Measurements from ENCODE around the gene C2orf78. TPM values are rescaled to one million over a fixed set of nuclear protein-coding genes. Genes with fewer than 3 reads are reported as not detected.
A peak's percentile ranks its signal among the peaks of the same experiment; 100 is the strongest.

C2orf78 gene
- total and polyA plus RNA-seq, 9 of the 15 experiments (the other 6 are each of a cell fraction or from before 2014, with no cell fraction given): 0.04 to 0.28 (median 0.20) TPM

DNA sequence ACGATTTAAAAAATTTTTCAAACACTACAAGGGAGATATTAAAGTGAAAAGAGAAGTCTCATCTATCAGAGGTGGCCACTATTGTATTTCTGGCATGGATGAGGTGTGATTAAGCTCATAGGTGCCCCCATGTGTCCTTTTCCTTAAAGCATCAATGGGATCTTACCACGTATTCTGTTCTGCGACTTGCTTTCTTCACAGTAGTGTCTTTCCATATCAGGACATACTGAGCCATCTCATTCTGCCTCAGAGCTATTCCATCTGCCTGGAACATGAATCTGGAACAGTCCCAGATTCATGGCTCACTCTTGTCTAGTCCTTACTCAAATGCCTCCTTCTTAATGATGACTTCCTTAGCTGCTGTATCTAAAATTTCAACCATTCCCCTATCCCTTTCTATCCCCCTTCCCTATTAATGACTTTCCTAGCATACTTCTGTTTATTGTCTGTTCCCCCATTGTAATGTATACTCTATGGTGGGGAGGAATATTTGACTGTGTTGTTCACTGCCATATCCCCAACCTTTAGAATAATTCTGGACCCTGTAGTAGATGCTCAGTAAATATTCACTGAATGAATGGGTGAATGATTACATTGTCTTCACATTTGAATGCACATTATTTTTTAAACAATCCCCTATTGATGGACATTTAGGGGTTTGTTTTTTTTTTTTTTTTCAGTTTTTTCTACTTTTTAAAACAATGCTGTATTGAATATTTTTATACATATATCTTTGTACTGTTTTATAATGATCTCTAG, 55.8 kb downstream of the C2orf78 start:
- Histone ChIP-seq H4K20me1 (replicated peaks; ENCODE audit: control insufficient read depth, insufficient read depth, low read length) (no peaks in the 10 kb centered on the region), H3K4me2 (ENCODE audit: insufficient read depth, low read length) (no peak overlapping the region), H3K9me3 (replicated peaks; ENCODE audit: control insufficient read depth, insufficient read depth, low read depth, low read length) (no peaks in the 10 kb centered on the region), H3K36me3 (ENCODE audit: control insufficient read depth, insufficient read depth, low read length) (peaks cover 46% of the 10 kb centered on the region; the same call in 2 of the 3 replicates), H2AFZ (ENCODE audit: low read depth, low read length) (no peak overlapping the region), H3K4me1 (replicated peaks in 1 of 2; ENCODE audit: control insufficient read depth in 2 of 2, insufficient read depth in 2 of 2, low read length in 2 of 2) (peaks cover 2 to 8% of the 10 kb centered on the region in 2 experiments; a peak in 2 of 5 replicates), H3K27ac (ENCODE audit: extremely low read depth, low read depth, low read length) (no peak overlapping the region), H3K79me2 (ENCODE audit: control insufficient read depth, insufficient read depth, low read length) (peaks cover 4% of the 10 kb centered on the region; the same call in 1 of the 3 replicates), H3K4me3 (no peak overlapping the region), H3K9ac (ENCODE audit: insufficient read depth in 1 of 2, low read depth in 2 of 2, low read length in 2 of 2) (no peak overlapping the region), H3K27me3 (ENCODE audit: control insufficient read depth in 2 of 2, insufficient read depth in 2 of 2, low read length in 2 of 2) (no peaks in the 10 kb centered on the region), H3K9me1 (ENCODE audit: control insufficient read depth, insufficient read depth, low read length) (no peaks in the 10 kb centered on the region)
- FAIRE-seq (peak; percentile 11), ATAC-seq (no peak), DNase-seq (ENCODE audit: extremely low read depth in 1 of 4, low spot score in 3 of 4) (peak in 2 of 4 experiments; percentile 20 to 26)
- in situ Hi-C loops (cut with MboI) (no loop called here), intact Hi-C loops (cut with micrococcal nuclease) (no loop called here)
- no TSS peak for BruUV-seq (replicated peaks)
- TF ChIP-seq, protein P1, sequence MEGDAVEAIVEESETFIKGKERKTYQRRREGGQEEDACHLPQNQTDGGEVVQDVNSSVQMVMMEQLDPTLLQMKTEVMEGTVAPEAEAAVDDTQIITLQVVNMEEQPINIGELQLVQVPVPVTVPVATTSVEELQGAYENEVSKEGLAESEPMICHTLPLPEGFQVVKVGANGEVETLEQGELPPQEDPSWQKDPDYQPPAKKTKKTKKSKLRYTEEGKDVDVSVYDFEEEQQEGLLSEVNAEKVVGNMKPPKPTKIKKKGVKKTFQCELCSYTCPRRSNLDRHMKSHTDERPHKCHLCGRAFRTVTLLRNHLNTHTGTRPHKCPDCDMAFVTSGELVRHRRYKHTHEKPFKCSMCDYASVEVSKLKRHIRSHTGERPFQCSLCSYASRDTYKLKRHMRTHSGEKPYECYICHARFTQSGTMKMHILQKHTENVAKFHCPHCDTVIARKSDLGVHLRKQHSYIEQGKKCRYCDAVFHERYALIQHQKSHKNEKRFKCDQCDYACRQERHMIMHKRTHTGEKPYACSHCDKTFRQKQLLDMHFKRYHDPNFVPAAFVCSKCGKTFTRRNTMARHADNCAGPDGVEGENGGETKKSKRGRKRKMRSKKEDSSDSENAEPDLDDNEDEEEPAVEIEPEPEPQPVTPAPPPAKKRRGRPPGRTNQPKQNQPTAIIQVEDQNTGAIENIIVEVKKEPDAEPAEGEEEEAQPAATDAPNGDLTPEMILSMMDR (IDR thresholded peaks at IDR 0.05 in 2 of 3, conservative IDR thresholded peaks at IDR 0.05 in 1 of 3; ENCODE audit: insufficient read depth in 2 of 3, low read depth in 1 of 3, low read length in 3 of 3): peak in 2 of 3 experiments; percentile 7 to 26; a peak in 3 of 6 replicates
- TF ChIP-seq MBD2 (IDR thresholded peaks at IDR 0.05; ENCODE audit: borderline replicate concordance, low read depth): no peak
- CTCF ChIA-PET (ENCODE audit: low intra/inter-chr PET ratio): no interaction called here
- POLR2A ChIA-PET: interaction anchor here (0.6 to 1.6 kb wide), 4 partner anchors 8 to 309 kb away, joined by 3 to 4 read pairs (median 3); partner anchors contain the start of gene STAMBP
- WGBS (ENCODE audit: insufficient coverage, low coverage, missing lambda C conversion rate): 42% methylated on average over 3 of the region's 3 CpGs
